Stimulated activated naive B cell treated with anti-CD40 and anti-IgM and Interleukin-4, amounts not matched to agents 10 μg/mL and 1 μg/mL and 100 μg/mL, for 72 hours (primary cell): Measurements from ENCODE around the gene CPVL.

Experiments
- ATAC-seq, 2 donors: fragments of 150-1000 bp; cut with Tn5 transposase; replicated peaks; 2 replicates each; pipeline ENCODE4 v1.10.0; 2021; ENCODE audit warnings: moderate library complexity in 1 of 2
- DNase-seq: peaks from one replicate; pipeline ENCODE4 v3.0.0; 2021
- H3K27ac Mint-ChIP-seq: one replicate; pipeline ENCODE4 v1.8.0; 2022; ENCODE audit warnings: mild to moderate bottlenecking, mixed read lengths
- H3K27me3 Mint-ChIP-seq, 2 donors: one replicate each; pipeline ENCODE4 v1.8.0; 2022; ENCODE audit warnings: mixed read lengths in 2 of 2
- H3K36me3 Mint-ChIP-seq, 2 donors: one replicate each; pipeline ENCODE4 v1.8.0; 2022; ENCODE audit warnings: mixed read lengths in 2 of 2, mild to moderate bottlenecking in 1 of 2
- H3K4me1 Mint-ChIP-seq, 2 donors: one replicate each; pipeline ENCODE4 v1.8.0; 2022; ENCODE audit warnings: mixed read lengths in 2 of 2, mild to moderate bottlenecking in 1 of 2
- H3K4me3 Mint-ChIP-seq, 2 donors: one replicate each; pipeline ENCODE4 v1.8.0; 2022; ENCODE audit warnings: mild to moderate bottlenecking in 2 of 2, mixed read lengths in 2 of 2, moderate library complexity in 1 of 2
- H3K9me3 Mint-ChIP-seq, 2 donors: one replicate each; pipeline ENCODE4 v1.8.0; 2022; ENCODE audit warnings: mixed read lengths in 2 of 2, mild to moderate bottlenecking in 1 of 2

CPVL gene

DNA sequence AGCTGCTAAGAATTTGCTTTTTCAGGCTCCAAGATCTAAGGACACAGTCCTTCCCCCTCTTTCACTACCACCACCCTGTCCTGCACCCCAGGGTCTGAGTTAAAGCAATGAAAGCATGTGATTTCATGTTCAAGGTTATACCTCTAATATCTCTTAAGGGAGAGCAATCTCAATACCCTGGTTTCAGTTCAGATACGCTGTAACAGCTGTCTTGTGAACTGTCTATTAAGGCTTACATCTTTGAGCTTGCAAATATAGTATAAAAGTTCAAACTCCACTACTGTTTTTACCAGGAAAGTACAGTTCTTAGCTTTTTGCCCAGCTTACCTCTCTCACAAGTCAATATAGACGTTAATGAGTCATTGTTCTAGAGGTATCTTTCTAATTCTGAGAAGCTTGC lies 2.6 kb downstream of the CPVL start:
- peaks cover 0 to 4% of the 10 kb centered on the region in 2 donors for H3K36me3 Mint-ChIP-seq
- peaks cover 31 to 69% of the 10 kb centered on the region in 2 donors for H3K27me3 Mint-ChIP-seq
- no peak for ATAC-seq
- no peak overlapping the region for H3K27ac Mint-ChIP-seq
- DNase-seq: no peak
- no peak overlapping the region for H3K4me3 Mint-ChIP-seq
- no peaks in the 10 kb centered on the region for H3K9me3 Mint-ChIP-seq
- peaks cover 11 to 13% of the 10 kb centered on the region in 2 donors for H3K4me1 Mint-ChIP-seq

DNA sequence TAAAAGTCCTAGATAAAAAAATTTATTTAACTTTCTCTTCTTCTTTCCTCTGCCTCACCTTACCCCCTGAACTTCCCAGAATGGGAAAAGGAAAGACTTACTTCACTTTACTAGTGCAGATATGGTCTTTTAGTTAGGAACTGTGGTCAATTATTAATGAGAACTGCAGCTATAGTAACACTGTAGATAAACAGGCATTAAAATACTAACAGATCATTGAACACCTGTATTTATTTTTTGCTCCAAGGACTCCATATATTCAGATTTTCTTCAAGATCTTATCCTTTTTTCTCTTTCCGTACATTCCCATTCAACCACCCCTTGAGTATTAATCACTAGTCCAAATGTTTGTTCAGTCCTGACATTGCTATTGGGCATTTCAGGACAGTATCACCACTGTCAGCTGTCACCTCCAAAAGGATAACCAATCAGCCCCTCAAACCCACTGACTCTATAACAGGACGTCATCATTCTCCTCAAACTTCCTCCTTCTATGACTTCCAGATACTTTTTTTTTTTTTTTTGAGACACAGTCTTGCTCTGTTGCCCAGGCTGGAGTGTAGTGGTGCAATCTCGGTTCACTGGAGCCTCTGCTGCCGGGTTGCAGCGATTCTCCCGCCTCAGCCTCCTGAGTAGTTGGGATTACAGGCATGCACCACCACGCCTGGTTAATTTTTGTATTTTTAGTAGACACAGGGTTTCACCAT lies 4.2 kb downstream of the CPVL start:
- Mint-ChIP-seq H3K36me3 (peaks cover 0 to 4% of the 10 kb centered on the region in 2 donors), H3K4me1 (peaks cover 11 to 13% of the 10 kb centered on the region in 2 donors), H3K4me3 (no peak overlapping the region), H3K9me3 (no peaks in the 10 kb centered on the region), H3K27ac (no peak overlapping the region), H3K27me3 (peaks cover 34 to 66% of the 10 kb centered on the region in 2 donors)
- ATAC-seq (no peak), DNase-seq (no peak)

DNA sequence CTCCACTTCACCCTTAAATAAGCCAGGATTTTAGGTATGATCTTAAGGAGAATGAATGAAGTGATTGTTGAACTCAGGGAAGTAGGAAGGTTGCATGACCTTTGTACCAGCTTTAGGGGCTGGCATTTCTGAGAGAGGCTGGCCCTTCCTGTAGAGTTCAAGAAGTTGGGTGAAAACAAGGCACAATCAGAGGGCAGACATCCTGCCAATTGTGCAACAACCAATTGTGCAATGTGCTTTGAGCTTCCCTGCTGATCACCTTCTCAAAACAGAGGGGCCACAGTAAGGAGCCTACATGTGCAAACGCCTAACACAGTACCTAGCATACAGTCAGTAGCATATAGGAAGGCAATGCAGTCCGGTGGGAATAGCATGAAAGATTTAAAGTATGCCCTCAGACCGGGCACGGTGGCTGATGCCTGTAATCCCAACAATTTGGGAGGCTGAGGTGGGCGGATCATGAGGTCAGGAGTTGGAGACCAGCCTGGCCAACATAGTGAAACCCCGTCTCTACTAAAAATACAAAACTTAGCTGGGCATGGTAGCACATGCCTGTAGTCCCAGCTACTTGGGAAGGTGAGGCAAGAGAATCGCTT lies 5.4 kb downstream of the CPVL start:
- H3K27me3 Mint-ChIP-seq: peaks cover 27 to 54% of the 10 kb centered on the region in 2 donors
- DNase-seq (no peak), ATAC-seq (no peak)
- peaks cover 2 to 5% of the 10 kb centered on the region in 2 donors for H3K4me1 Mint-ChIP-seq
- no peak overlapping the region for H3K4me3 Mint-ChIP-seq
- no peak overlapping the region for H3K27ac Mint-ChIP-seq
- peaks cover 4 to 8% of the 10 kb centered on the region in 2 donors for H3K9me3 Mint-ChIP-seq
- no peaks in the 10 kb centered on the region for H3K36me3 Mint-ChIP-seq

GRCh38 chr7:29139796-29140195 lies 6.5 kb downstream of the CPVL start:
- Mint-ChIP-seq H3K36me3 (no peaks in the 10 kb centered on the region), H3K27me3 (peaks cover 23 to 44% of the 10 kb centered on the region in 2 donors), H3K9me3 (peaks cover 8 to 9% of the 10 kb centered on the region in 2 donors), H3K4me1 (peaks cover 0 to 6% of the 10 kb centered on the region in 2 donors), H3K4me3 (no peak overlapping the region), H3K27ac (no peak overlapping the region)
- ATAC-seq: no peak
- no peak for DNase-seq

DNA sequence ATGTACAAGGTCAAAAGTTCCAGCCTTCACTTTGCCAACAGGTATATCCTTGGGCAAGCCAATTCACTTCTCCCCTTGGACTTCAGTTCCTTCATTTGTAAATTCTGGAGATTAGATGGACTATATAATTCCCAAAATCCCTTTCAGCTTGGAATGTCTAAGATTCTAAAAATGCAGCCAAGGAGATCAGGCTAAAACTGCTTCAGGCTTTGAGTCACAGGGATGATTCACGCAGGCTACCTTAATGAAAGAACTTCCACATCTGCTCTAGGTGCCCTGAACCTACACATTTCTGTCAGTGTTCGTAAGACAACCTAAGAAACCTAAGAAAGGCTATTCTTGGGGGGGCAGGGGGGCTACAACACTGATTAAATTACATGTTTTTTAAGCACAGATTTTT lies 7.1 kb downstream of the CPVL start:
- Mint-ChIP-seq H3K4me1 (peaks cover 0 to 6% of the 10 kb centered on the region in 2 donors), H3K4me3 (no peak overlapping the region), H3K9me3 (peaks cover 9% of the 10 kb centered on the region in 2 donors), H3K27me3 (peaks cover 23 to 43% of the 10 kb centered on the region in 2 donors), H3K27ac (no peak overlapping the region), H3K36me3 (no peaks in the 10 kb centered on the region)
- ATAC-seq (no peak), DNase-seq (no peak)

GRCh38 chr7:29138588-29138987 lies 7.7 kb downstream of the CPVL start:
- Mint-ChIP-seq H3K4me1 (peaks cover 0 to 6% of the 10 kb centered on the region in 2 donors), H3K27ac (no peak overlapping the region), H3K36me3 (no peaks in the 10 kb centered on the region), H3K9me3 (peaks cover 9 to 10% of the 10 kb centered on the region in 2 donors), H3K4me3 (no peak overlapping the region), H3K27me3 (peaks cover 25 to 46% of the 10 kb centered on the region in 2 donors)
- DNase-seq (no peak), ATAC-seq (no peak)

DNA sequence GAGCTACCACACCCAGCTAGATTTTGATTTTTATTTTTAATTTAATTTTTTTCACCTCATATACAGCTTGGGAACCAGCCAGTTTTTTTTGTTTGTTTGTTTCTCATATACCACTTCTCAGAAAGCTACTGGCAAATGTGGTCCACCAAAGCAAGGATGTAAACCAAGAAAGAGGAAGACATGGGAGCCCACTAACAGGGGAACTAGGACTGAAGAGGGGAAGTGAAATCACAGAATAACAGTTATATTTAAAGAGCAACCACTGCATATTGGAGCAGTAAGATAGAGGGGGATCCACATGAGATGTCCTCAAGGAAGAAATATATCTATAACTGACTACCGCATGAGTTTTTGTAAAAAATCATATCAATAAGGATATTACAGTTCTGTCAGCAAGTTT lies 10.5 kb downstream of the CPVL start:
- Mint-ChIP-seq H3K36me3 (no peaks in the 10 kb centered on the region), H3K27ac (no peak overlapping the region), H3K27me3 (peaks cover 33 to 45% of the 10 kb centered on the region in 2 donors), H3K4me1 (peaks cover 0 to 6% of the 10 kb centered on the region in 2 donors), H3K9me3 (peaks cover 9 to 10% of the 10 kb centered on the region in 2 donors), H3K4me3 (no peak overlapping the region)
- DNase-seq (no peak), ATAC-seq (peak; percentile 93 to 96)

GRCh38 chr7:29132980-29133379 lies 13.4 kb downstream of the CPVL start:
- Mint-ChIP-seq H3K4me1 (peaks cover 0 to 6% of the 10 kb centered on the region in 2 donors), H3K9me3 (peaks cover 9 to 10% of the 10 kb centered on the region in 2 donors), H3K27me3 (peaks cover 39 to 48% of the 10 kb centered on the region in 2 donors)

DNA sequence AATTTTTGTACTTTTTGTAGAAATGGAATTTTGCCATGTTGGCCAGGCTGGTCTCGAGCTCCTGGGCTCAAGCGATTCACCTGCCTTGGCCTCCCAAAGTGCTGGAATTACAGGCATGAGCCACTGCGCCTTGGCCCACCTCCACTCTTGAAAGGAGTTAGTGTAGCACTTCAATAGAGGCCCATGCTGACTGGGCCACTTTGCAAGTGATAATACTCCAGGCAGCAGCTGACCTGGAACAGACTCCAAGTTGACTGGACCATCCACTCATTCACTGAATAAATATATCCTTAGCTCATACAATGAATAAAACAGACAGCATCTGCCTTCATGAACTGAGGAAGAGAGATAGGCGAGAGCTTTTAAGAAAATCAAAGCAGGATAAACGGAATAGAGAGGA lies 14.7 kb downstream of the CPVL start:
- no peak overlapping the region for H3K4me3 Mint-ChIP-seq
- peaks cover 30 to 43% of the 10 kb centered on the region in 2 donors for H3K27me3 Mint-ChIP-seq
- DNase-seq: no peak
- no peak overlapping the region for H3K27ac Mint-ChIP-seq
- peaks cover 6 to 7% of the 10 kb centered on the region in 2 donors for H3K9me3 Mint-ChIP-seq
- H3K4me1 Mint-ChIP-seq: peaks cover 0 to 6% of the 10 kb centered on the region in 2 donors
- ATAC-seq: no peak
- H3K36me3 Mint-ChIP-seq: no peaks in the 10 kb centered on the region

More at GRCh38 chr7:29132980-29133379, 13.4 kb downstream of the CPVL start:
- ATAC-seq: no peak
- Mint-ChIP-seq H3K36me3 (no peaks in the 10 kb centered on the region), H3K4me3 (no peak overlapping the region), H3K27ac (no peak overlapping the region)
- DNase-seq: no peak

- H3K27ac Mint-ChIP-seq: no peak overlapping the region
- H3K4me3 Mint-ChIP-seq: no peak overlapping the region
- no peak for ATAC-seq
- no peak for DNase-seq
- H3K9me3 Mint-ChIP-seq: peaks cover 0 to 3% of the 10 kb centered on the region in 2 donors
- no peaks in the 10 kb centered on the region for H3K36me3 Mint-ChIP-seq
- H3K4me1 Mint-ChIP-seq: no peaks in the 10 kb centered on the region
- H3K27me3 Mint-ChIP-seq: peaks cover 29 to 43% of the 10 kb centered on the region in 2 donors
Measured at GRCh38 chr7:29130096-29130495, 16.2 kb downstream of the CPVL start.

GRCh38 chr7:29127527-29127926 lies 18.8 kb downstream of the CPVL start:
- Mint-ChIP-seq H3K4me1 (no peaks in the 10 kb centered on the region), H3K27ac (no peak overlapping the region), H3K4me3 (no peak overlapping the region), H3K9me3 (no peaks in the 10 kb centered on the region), H3K27me3 (peaks cover 22 to 28% of the 10 kb centered on the region in 2 donors), H3K36me3 (no peaks in the 10 kb centered on the region)
- ATAC-seq (no peak), DNase-seq (no peak)

GRCh38 chr7:29126804-29127203 lies 19.5 kb downstream of the CPVL start:
- no peak overlapping the region for H3K4me3 Mint-ChIP-seq
- H3K9me3 Mint-ChIP-seq: no peaks in the 10 kb centered on the region
- no peaks in the 10 kb centered on the region for H3K4me1 Mint-ChIP-seq
- DNase-seq: no peak
- H3K27me3 Mint-ChIP-seq: peaks cover 15 to 21% of the 10 kb centered on the region in 2 donors
- H3K27ac Mint-ChIP-seq: no peak overlapping the region
- ATAC-seq: no peak
- no peaks in the 10 kb centered on the region for H3K36me3 Mint-ChIP-seq

GRCh38 chr7:29123626-29124190 lies 22.6 kb downstream of the CPVL start:
- ATAC-seq: no peak
- no peaks in the 10 kb centered on the region for H3K36me3 Mint-ChIP-seq

GRCh38 chr7:29122759-29123158 lies 23.6 kb downstream of the CPVL start:
- Mint-ChIP-seq H3K4me3 (no peak overlapping the region), H3K27me3 (peaks cover 6 to 8% of the 10 kb centered on the region in 2 donors), H3K27ac (no peak overlapping the region), H3K9me3 (no peaks in the 10 kb centered on the region), H3K36me3 (no peaks in the 10 kb centered on the region), H3K4me1 (no peaks in the 10 kb centered on the region)
- no peak for ATAC-seq
- no peak for DNase-seq

More at GRCh38 chr7:29123626-29124190, 22.6 kb downstream of the CPVL start:
- Mint-ChIP-seq H3K27me3 (peaks cover 9 to 11% of the 10 kb centered on the region in 2 donors), H3K4me1 (no peaks in the 10 kb centered on the region), H3K4me3 (no peak overlapping the region), H3K27ac (no peak overlapping the region), H3K9me3 (no peaks in the 10 kb centered on the region)
- no peak for DNase-seq

DNA sequence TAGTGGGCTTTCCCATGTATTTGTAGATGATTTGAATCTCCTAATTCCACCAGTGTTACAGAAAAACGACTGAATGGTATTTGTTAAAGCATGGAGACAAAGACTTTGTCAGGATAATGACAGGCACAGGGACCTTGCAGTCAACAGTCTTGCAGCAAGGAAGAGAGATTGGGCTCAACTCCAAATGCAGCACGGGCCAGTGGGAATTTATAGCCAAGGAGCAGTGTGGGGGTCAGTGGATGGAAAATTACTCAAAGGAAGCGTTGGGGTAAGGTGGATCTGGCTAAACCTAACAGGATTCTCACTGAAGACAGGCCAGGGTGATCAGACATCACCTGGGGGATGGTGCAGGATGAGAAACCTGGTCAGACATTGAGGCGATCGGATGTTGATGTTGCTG lies 24.3 kb downstream of the CPVL start:
- H3K4me3 Mint-ChIP-seq: no peak overlapping the region
- no peak overlapping the region for H3K27ac Mint-ChIP-seq
- ATAC-seq: no peak
- no peaks in the 10 kb centered on the region for H3K36me3 Mint-ChIP-seq
- no peaks in the 10 kb centered on the region for H3K9me3 Mint-ChIP-seq
- H3K27me3 Mint-ChIP-seq: peaks cover 6 to 8% of the 10 kb centered on the region in 2 donors
- no peak for DNase-seq
- no peaks in the 10 kb centered on the region for H3K4me1 Mint-ChIP-seq
